Endothelial cell of umbilical vein (primary cell): ENCODE measurements around the gene PCP2. TPM values are rescaled to one million over a fixed set of nuclear protein-coding genes. Genes with fewer than 3 reads are reported as not detected.

Experiments
- microRNA-seq: library from miRNA; unstranded; fragments of <30 nt; microRNA quantifications from one replicate; pipeline ENCODE4 v1.2.0, GENCODE V29; 2021; ENCODE audit warnings: borderline number of aligned reads, borderline replicate concordance
- polyA plus RNA-seq, 4 experiments: library from polyadenylated mRNA; depleted of rRNA in 3 of 4; stranded (reverse) in 3 of 4; unstranded in 1 of 4; fragments of >200 nt; gene quantifications; 2 replicates each; pipeline versions ENCODE4 v1.2.1 to v1.2.3, GENCODE V29; 2011 to 2012; ENCODE audit warnings: missing spikeins in 1 of 4
- small RNA-seq: library from RNA; depleted of rRNA; stranded (forward); fragments of <200 nt; gene quantifications from one replicate; pipeline ENCODE3, GENCODE V24; 2012; ENCODE audit warnings: low replicate concordance, low read depth; ENCODE audit not compliant: insufficient read depth, insufficient read length
- total RNA-seq: library from RNA; stranded (reverse); gene quantifications from 2 replicates; pipeline ENCODE4 v1.2.3, GENCODE V29; 2021

PCP2 gene
- total and polyA plus RNA-seq, 2 donors (not counting 3 experiments of a cell fraction or from before 2014, with no cell fraction given) = not detected

Small RNAs within 50 kb of the gene (microRNA-seq; reads per million reads assigned to microRNA genes)
- not detected for gene MIR6792

Small RNAs within 50 kb of the gene (small RNA-seq; reads per million reads assigned to genes)
- gene MIR6792 = not detected

Other genes starting within 250 kb of the PCP2 start
- 1.3 and 1.6 TPM in 2 replicates for gene PEX11G, start 144.7 kb downstream of the PCP2 start, total RNA-seq
- 1.9 and 2.4 TPM in 2 replicates for gene PEX11G, start 144.7 kb downstream of the PCP2 start, polyA plus RNA-seq
- 51.2 and 52.1 TPM in 2 replicates for gene ZNF358, start 117.6 kb downstream of the PCP2 start, total RNA-seq
- gene ZNF358, start 117.6 kb downstream of the PCP2 start, polyA plus RNA-seq = 83.2 and 90.6 TPM in 2 replicates
- 23.0 and 26.9 TPM in 2 replicates for gene MCOLN1, start 111.1 kb downstream of the PCP2 start, total RNA-seq
- gene MCOLN1, start 111.1 kb downstream of the PCP2 start, polyA plus RNA-seq = 60.9 and 84.6 TPM in 2 replicates
- gene PNPLA6, start 98.0 kb downstream of the PCP2 start, total RNA-seq = 163 and 164 TPM in 2 replicates
- gene PNPLA6, start 98.0 kb downstream of the PCP2 start, polyA plus RNA-seq = 106 and 117 TPM in 2 replicates
- 0.16 and 0.22 TPM in 2 replicates for gene CAMSAP3, start 37.9 kb downstream of the PCP2 start, total RNA-seq
- gene CAMSAP3, start 37.9 kb downstream of the PCP2 start, polyA plus RNA-seq = 0.11 TPM in 2 replicates
- 37.0 and 37.3 TPM in 2 replicates for gene XAB2, start 4.2 kb downstream of the PCP2 start, total RNA-seq
- 47.6 and 51.6 TPM in 2 replicates for gene XAB2, start 4.2 kb downstream of the PCP2 start, polyA plus RNA-seq
- 162 and 172 TPM in 2 replicates for gene PET100, start 3.9 kb downstream of the PCP2 start, total RNA-seq
- 55.0 and 59.0 TPM in 2 replicates for gene PET100, start 3.9 kb downstream of the PCP2 start, polyA plus RNA-seq
- 70.0 and 87.6 TPM in 2 replicates for gene STXBP2, start 3.4 kb upstream of the PCP2 start, total RNA-seq
- gene STXBP2, start 3.4 kb upstream of the PCP2 start, polyA plus RNA-seq = 104 and 105 TPM in 2 replicates
- not detected in 2 replicates for gene RETN, start 35.3 kb upstream of the PCP2 start, total RNA-seq
- not detected in 2 replicates for gene RETN, start 35.3 kb upstream of the PCP2 start, polyA plus RNA-seq
- gene MCEMP1, start 43.4 kb upstream of the PCP2 start, total RNA-seq = not detected in 2 replicates
- not detected in 2 replicates for gene MCEMP1, start 43.4 kb upstream of the PCP2 start, polyA plus RNA-seq
- 148 and 172 TPM in 2 replicates for gene TRAPPC5, start 47.1 kb upstream of the PCP2 start, total RNA-seq
- 114 and 212 TPM in 2 replicates for gene TRAPPC5, start 47.1 kb upstream of the PCP2 start, polyA plus RNA-seq
- not detected in 2 replicates for gene FCER2, start 68.4 kb upstream of the PCP2 start, total RNA-seq
- not detected in 2 replicates for gene FCER2, start 68.4 kb upstream of the PCP2 start, polyA plus RNA-seq
- gene CLEC4G, start 98.4 kb upstream of the PCP2 start, total RNA-seq = not detected in 2 replicates
- not detected in 2 replicates for gene CLEC4G, start 98.4 kb upstream of the PCP2 start, polyA plus RNA-seq
- gene CD209, start 113.8 kb upstream of the PCP2 start, total RNA-seq = not detected in 2 replicates
- gene CD209, start 113.8 kb upstream of the PCP2 start, polyA plus RNA-seq = not detected in 2 replicates
- gene CLEC4M, start 129.5 kb upstream of the PCP2 start, total RNA-seq = 0.23 and 0.46 TPM in 2 replicates
- 1.0 and 1.1 TPM in 2 replicates for gene CLEC4M, start 129.5 kb upstream of the PCP2 start, polyA plus RNA-seq
- gene EVI5L, start 196.5 kb upstream of the PCP2 start, total RNA-seq = 13.5 and 18.3 TPM in 2 replicates
- gene EVI5L, start 196.5 kb upstream of the PCP2 start, polyA plus RNA-seq = 11.9 and 15.8 TPM in 2 replicates
- gene PRR36, start 240.7 kb upstream of the PCP2 start, total RNA-seq = not detected in 2 replicates
- gene PRR36, start 240.7 kb upstream of the PCP2 start, polyA plus RNA-seq = 0.05 TPM in 1 of 2 replicates, not detected in the other